Measurements from ENCODE around the gene TMEM200A.

DNA sequence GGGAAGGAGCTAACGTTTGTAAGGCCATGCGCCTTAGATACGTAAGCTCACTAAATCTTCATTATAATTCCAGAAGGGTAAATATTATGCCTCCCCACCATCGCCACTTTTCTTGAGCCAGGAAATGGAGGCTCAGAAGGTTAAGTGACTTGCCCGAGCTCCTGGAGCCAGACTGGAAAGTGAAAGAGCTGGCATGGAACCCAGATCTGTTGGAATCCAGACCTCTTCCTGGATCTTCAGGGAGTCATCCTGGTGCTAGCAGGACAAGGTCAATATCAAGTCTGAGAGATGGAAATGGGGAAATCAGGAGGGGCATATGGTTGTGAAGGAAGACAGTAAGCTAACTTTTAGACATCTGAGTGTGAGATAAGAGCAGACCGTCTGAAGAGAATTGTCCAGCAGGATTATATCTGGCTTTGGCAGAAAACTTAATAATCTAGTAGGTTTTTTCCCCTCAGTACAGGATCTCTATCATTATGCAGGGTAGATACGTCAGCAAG lies 6.2 kb downstream of the TMEM200A start:
- TF ChIP-seq ZNF274 (IDR thresholded peaks at IDR 0.05; ENCODE audit: low read depth, low read length) (no peak), YY1 (IDR thresholded peaks at IDR 0.05; ENCODE audit: insufficient read depth, insufficient read length) (no peak)
